SKM-1 (cell line): ENCODE data around the gene CEP131.

Source experiments
- DNase-seq: peaks from one replicate; lab custom pipeline; 2025; ENCODE audit not compliant: unreplicated experiment; lab: John Stamatoyannopoulos, UW

CEP131 gene

GRCh38 chr17:81222906-81223761 is at the start of gene CEP131:
CEP131 (minus strand) TSS chr17:81222965; CDS start chr17:81220056, 2,909 bp downstream.
- peak; percentile 97 for DNase-seq

DNA sequence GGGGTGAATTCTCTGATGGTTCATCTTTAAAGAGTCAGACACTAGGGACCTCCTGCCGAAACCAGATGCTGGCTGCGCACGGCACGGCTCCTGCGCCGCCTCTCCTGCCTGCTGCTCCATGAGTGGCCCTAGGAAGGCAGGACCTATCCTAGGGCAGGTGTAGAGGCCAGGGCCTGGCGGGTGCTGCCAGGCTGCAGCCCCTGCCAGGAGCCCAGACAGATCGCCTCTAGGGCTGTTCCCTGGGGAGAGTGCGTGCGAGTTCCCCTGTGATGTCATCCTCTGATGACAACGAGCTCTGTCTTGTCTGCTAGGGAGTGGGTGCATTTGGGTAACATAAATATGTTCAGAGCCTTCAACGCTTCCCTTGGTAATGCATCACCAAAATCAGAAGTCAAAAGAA is 48.5 kb upstream of the CEP131 start:
- DNase-seq: no peak

DNA sequence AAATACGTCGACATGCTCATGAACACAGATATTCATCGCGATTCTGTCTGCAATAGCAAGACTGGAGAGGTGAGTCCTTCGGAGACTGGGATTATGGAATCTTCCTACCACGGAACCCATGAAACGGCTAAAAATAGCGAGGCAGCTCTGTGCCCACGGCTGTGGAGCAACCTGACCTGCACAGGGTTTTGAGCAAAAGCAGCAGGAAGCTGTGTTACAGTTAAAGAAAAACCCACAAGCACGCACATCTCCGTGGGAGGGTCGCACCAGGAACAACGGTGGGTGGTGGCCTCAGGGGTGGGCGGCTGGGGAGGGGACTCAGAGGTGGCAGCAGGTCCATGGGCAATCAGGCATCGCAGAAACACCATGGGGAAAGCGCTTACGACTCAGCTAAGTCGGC is 47.5 kb upstream of the CEP131 start:
- DNase-seq: no peak

DNA sequence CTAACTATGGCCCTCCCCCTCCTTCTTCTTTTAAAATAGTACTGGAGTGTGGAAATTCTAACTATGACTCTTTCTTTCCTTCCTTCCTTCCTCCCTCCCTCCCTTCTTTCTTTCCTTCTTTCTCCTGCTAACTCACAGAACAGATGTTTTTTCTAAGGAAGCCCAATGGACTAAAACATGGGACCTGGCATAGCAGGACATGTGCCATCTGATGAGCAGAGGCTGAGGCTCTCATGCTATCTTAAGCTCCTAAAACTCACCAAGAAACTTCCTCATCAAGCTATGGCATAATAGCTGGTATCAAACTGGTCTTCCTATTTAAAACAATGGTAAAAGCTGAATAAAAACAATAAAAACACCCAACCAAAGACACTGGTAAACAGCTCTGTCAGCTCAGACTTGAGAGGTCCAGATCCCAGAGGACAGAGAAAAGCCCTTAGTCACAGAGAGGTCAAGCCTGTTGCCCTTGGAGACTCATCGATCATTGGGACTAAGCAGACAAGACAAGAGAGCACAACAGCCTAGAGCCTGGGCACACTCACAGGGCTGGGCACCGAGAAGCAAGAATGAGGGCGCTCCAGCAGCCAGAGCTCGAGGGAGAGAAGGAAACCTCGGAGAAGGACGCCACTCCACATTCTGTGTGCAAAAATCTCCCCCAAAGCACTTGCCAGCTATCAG is 44.8 kb upstream of the CEP131 start:
- no peak for DNase-seq

- DNase-seq: no peak
Measured at GRCh38 chr17:81265576-81265975, 42.8 kb upstream of the CEP131 start.

DNA sequence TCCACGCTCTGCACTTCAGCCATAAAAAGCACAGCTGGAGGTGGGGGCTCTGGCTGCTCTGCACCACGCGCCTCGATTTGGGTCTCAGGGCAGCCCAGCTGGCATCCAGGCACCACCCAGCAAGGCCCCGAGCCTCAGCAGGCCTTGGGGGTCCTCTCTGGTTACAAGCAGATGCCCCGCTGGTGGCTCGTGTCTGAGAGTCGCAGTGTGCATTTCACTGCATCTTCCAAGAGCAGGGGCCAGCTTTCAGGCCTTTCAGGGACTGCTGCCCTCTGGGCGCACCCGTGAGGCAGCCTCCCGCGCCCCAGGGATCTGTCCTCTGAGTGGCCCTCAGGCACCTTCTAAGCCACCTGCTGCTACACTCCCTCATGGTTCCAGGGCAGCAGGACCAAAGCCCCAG is 41.9 kb upstream of the CEP131 start:
- no peak for DNase-seq

GRCh38 chr17:81263371-81264181 is 40.8 kb upstream of the CEP131 start:
- no peak for DNase-seq

DNA sequence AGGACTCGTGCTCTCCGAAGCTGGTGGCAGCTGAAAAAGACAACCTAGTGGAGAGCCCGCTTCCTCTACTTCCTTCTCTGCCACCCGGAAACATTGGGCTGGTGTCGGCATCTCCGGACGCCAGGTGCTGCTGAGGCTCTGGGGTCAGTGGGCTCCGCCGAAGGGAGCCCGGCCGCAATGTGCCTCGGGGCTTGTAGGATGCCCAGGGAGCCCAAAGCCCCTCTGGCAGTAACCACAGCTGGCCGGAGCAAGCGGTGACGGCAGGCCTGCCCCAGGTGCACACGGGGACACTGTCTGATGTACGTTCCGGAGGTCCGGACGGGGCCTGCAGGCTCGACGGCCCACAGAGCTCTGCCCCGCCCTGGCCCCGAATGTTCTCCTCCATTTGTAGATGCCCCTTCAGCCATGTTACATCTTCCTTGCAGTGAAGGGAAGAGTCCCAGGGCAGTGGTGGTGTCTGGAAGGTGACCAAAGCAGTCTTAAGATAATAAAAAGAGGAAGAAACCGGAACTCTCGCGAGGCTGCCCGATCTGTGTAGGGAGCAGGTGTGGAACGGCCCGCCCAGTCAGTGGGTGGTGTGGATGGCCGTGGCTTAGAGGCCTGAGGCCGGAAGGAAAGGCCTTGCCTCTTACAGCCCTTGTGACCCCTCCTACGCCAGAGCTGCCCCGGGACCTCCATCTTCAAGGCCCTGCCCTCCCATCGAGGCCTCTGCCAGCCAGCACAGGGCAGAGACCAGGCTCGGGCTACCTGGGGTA is 39.0 kb upstream of the CEP131 start:
- DNase-seq: no peak

DNA sequence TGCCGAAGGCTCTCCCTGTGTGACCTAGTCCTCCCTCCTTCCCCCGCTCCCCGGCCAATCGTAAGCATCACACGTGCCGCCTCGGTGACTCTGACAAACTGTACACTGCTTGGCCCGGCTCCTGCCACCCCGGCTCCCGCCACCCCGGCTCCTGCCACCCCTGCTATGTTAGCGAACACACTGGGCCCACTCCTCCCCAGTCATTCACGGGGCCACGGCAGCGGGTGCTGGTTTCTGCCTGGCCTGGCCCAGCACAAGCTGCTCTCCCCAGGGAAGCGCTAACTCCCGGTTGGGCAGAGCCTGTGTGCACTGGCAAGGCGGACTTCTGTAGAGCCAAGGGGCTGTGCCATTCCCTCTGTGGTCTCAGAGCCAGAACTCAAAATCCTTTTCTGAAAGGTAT is 38.3 kb upstream of the CEP131 start:
- DNase-seq: no peak

- no peak for DNase-seq
Measured at GRCh38 chr17:81260641-81261040, 37.9 kb upstream of the CEP131 start.

DNA sequence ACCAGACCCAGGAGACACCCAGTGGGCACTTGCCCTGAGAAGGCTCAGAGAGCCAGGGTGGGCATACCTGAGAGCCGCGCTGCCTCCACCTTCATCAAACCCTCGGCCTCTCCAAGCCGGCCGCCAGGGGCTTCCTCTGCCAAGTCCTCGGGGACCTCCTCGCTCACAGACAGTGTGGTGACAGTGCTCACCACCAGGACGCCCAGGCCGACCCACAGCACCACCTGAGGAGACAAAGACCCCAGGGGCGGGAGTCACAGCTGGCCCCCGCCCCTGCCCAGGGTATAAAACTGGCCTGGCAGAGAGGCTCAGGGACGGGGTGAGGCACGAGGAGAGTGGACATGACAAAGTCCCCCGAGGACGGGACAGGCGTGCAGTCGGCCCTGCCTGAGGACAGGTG is 37.4 kb upstream of the CEP131 start:
- no peak for DNase-seq

- no peak for DNase-seq
Measured at GRCh38 chr17:81259058-81259605, 36.4 kb upstream of the CEP131 start.

GRCh38 chr17:81258292-81258691 is 35.5 kb upstream of the CEP131 start:
- DNase-seq: no peak

GRCh38 chr17:81257533-81257932 is 34.8 kb upstream of the CEP131 start:
- no peak for DNase-seq

GRCh38 chr17:81256616-81257015 is 33.9 kb upstream of the CEP131 start:
- DNase-seq: no peak

GRCh38 chr17:81254955-81255717 is 32.4 kb upstream of the CEP131 start:
- DNase-seq: peak; percentile 56

GRCh38 chr17:81253358-81254131 is 30.8 kb upstream of the CEP131 start:
- no peak for DNase-seq

GRCh38 chr17:81252987-81253329 is 30.2 kb upstream of the CEP131 start:
- no peak for DNase-seq

- DNase-seq: no peak
Measured at GRCh38 chr17:81252326-81252986, 29.7 kb upstream of the CEP131 start.
